Neuronal stem cell (in vitro differentiated cells): Measurements from ENCODE around the gene CCDC167.

ENCODE experiments used
- DNase-seq: peaks from one replicate; pipeline ENCODE4 v3.0.0-alpha.2; 2013; ENCODE audit warnings: low spot score
- H2AFZ ChIP-seq: one replicate; pipeline ENCODE4 v1.6.1; 2013; ENCODE audit warnings: mild to moderate bottlenecking, low read length, inconsistent platforms
- H2AK5ac ChIP-seq: 2 replicates; pipeline ENCODE4 v1.6.1; 2013; ENCODE audit warnings: low read depth, mild to moderate bottlenecking, inconsistent platforms, low read length, moderate library complexity, mixed read lengths
- H2BK120ac ChIP-seq: 2 replicates; pipeline ENCODE4 v1.6.1; 2013; ENCODE audit warnings: low read depth, mild to moderate bottlenecking, inconsistent platforms, low read length, moderate library complexity, mixed read lengths
- H2BK12ac ChIP-seq: one replicate; pipeline ENCODE4 v1.6.1; 2013; ENCODE audit warnings: low read length, inconsistent platforms
- H2BK15ac ChIP-seq: 2 replicates; pipeline ENCODE4 v1.6.1; 2013; ENCODE audit warnings: mild to moderate bottlenecking, low read length, inconsistent platforms, mixed read lengths
- H2BK5ac ChIP-seq: one replicate; pipeline ENCODE4 v1.6.1; 2013; ENCODE audit warnings: inconsistent platforms, mild to moderate bottlenecking, low read length, moderate library complexity
- H3K14ac ChIP-seq: one replicate; pipeline ENCODE4 v1.6.1; 2013; ENCODE audit warnings: low read length, inconsistent platforms
- H3K18ac ChIP-seq: 2 replicates; pipeline ENCODE4 v1.6.1; 2013; ENCODE audit warnings: low read length, inconsistent platforms
- H3K23ac ChIP-seq: 2 replicates; pipeline ENCODE4 v1.6.1; 2013; ENCODE audit warnings: low read depth, mild to moderate bottlenecking, mixed read lengths, low read length, inconsistent platforms; ENCODE audit not compliant: poor library complexity
- H3K27ac ChIP-seq: replicated peaks from 3 replicates; pipeline ENCODE4 v1.5.1; 2013; ENCODE audit warnings: low read length, inconsistent platforms
- H3K27me3 ChIP-seq, 3 experiments: 2 replicates each; pipeline ENCODE4 v1.6.1; 2013; ENCODE audit warnings: low read length in 3 of 3, mild to moderate bottlenecking in 2 of 3, inconsistent platforms in 1 of 3, low read depth in 1 of 3, mixed read lengths in 1 of 3, moderate library complexity in 1 of 3; ENCODE audit not compliant: control insufficient read depth in 3 of 3, insufficient read depth in 3 of 3
- H3K36me3 ChIP-seq, 2 donors: replicated peaks in 1 of 2; 2 replicates each; pipeline ENCODE4 v1.6.1; 2013; ENCODE audit warnings: low read length in 2 of 2; ENCODE audit not compliant: control insufficient read depth in 2 of 2, insufficient read depth in 2 of 2
- H3K4ac ChIP-seq: 2 replicates; pipeline ENCODE4 v1.6.1; 2013; ENCODE audit warnings: inconsistent platforms, mild to moderate bottlenecking, low read length, moderate library complexity
- H3K4me1 ChIP-seq, 2 donors: 1 replicate in 1 of 2; 2 replicates in 1 of 2; pipeline ENCODE4 v1.6.1; 2013; ENCODE audit warnings: low read length in 2 of 2, low read depth in 1 of 2; ENCODE audit not compliant: control insufficient read depth in 2 of 2, insufficient read depth in 1 of 2
- H3K4me2 ChIP-seq: one replicate; pipeline ENCODE4 v1.6.1; 2013; ENCODE audit warnings: mild to moderate bottlenecking, low read length, inconsistent platforms; ENCODE audit not compliant: insufficient read depth, poor library complexity, severe bottlenecking
- H3K4me3 ChIP-seq, 2 donors: 2 replicates each; pipeline ENCODE4 v1.5.1; 2013; ENCODE audit warnings: low read length in 2 of 2, mild to moderate bottlenecking in 2 of 2, inconsistent platforms in 1 of 2, moderate library complexity in 1 of 2
- H3K79me1 ChIP-seq: one replicate; pipeline ENCODE4 v1.6.1; 2013; ENCODE audit warnings: low read depth, mild to moderate bottlenecking, inconsistent platforms, low read length, moderate library complexity
- H3K9ac ChIP-seq: one replicate; pipeline ENCODE4 v1.6.1; 2013; ENCODE audit warnings: mild to moderate bottlenecking, low read depth, low read length, inconsistent platforms; ENCODE audit not compliant: poor library complexity
- H3K9me3 ChIP-seq, 2 donors: replicated peaks in 1 of 2; 2 replicates each; pipeline versions ENCODE3 to v1.6.1; 2013; ENCODE audit warnings: low read length in 2 of 2, mild to moderate bottlenecking in 2 of 2, inconsistent platforms in 1 of 2, low read depth in 1 of 2, mixed read lengths in 1 of 2, moderate library complexity in 1 of 2; ENCODE audit not compliant: control insufficient read depth in 2 of 2, insufficient read depth in 1 of 2
- H4K8ac ChIP-seq: one replicate; pipeline ENCODE4 v1.6.1; 2013; ENCODE audit warnings: low read depth, mild to moderate bottlenecking, inconsistent platforms, low read length, moderate library complexity
- H4K91ac ChIP-seq: one replicate; pipeline ENCODE4 v1.6.1; 2013; ENCODE audit warnings: low read length, low read depth, mild to moderate bottlenecking, inconsistent platforms; ENCODE audit not compliant: poor library complexity
- WGBS, 2 donors: extraction: QIAGEN DNeasy Blood & Tissue Kit; methylation state at CpG; one replicate each; pipeline ENCODE4 v1.1.7; 2013; ENCODE audit warnings: missing lambda C conversion rate in 2 of 2, mixed read lengths in 1 of 2; ENCODE audit not compliant: insufficient read length in 2 of 2, insufficient replicate concordance in 1 of 2; ENCODE audit errors: extremely low coverage in 2 of 2; 5-methylcytosine and 5-hydroxymethylcytosine counted together

CCDC167 gene

DNA sequence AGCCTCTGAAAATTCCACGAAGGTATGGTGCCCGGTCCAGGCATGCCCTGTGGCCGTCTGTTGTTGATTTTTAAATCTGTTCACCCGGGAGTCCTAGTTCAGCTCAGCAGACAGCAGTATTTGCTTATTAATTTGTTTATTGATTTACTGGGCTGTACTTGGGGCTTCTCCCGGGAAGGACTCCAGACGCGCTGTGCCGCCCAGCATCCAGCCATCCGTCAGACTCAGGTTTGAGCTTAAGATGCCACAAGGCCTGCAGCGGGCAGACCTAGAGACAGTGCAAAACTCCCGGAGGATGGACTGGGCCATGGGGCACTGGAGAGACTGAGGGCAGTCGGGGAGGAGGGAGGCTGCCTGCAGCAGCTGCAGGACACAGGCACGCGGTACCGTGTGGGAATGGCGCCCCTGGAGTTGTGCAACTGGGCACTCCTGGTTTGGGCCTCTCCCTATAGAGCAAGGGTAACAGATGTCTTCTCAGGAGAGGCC lies 17.3 kb upstream of the CCDC167 start:
- Histone ChIP-seq H3K23ac (no peak overlapping the region), H2BK15ac (peak overlapping the region; percentile 13), H3K4me3 (no peak overlapping the region), H3K4ac (no peak overlapping the region), H3K79me1 (no peaks in the 10 kb centered on the region), H2BK5ac (peak overlapping the region; percentile 40), H3K4me1 (peaks cover 33 to 50% of the 10 kb centered on the region in 2 donors), H3K27me3 (peaks cover 0 to 31% (median 0%) of the 10 kb centered on the region in 3 experiments), H4K8ac (no peak overlapping the region), H3K9me3 (no peaks in the 10 kb centered on the region), H3K9ac (peak overlapping the region; percentile 24), H2AFZ (peak overlapping the region; percentile 76), H2BK120ac (no peak overlapping the region), H2BK12ac (peak overlapping the region; percentile 3), H4K91ac (no peak overlapping the region), H3K4me2 (no peak overlapping the region), H3K18ac (peak overlapping the region; percentile 55), H3K36me3 (no peaks in the 10 kb centered on the region), H3K14ac (no peak overlapping the region), H2AK5ac (no peak overlapping the region), H3K27ac (no peak overlapping the region)
- no CpG with 5 or more reads among the region's 16 CpGs for WGBS, 2 donors
- no peak for DNase-seq

DNA sequence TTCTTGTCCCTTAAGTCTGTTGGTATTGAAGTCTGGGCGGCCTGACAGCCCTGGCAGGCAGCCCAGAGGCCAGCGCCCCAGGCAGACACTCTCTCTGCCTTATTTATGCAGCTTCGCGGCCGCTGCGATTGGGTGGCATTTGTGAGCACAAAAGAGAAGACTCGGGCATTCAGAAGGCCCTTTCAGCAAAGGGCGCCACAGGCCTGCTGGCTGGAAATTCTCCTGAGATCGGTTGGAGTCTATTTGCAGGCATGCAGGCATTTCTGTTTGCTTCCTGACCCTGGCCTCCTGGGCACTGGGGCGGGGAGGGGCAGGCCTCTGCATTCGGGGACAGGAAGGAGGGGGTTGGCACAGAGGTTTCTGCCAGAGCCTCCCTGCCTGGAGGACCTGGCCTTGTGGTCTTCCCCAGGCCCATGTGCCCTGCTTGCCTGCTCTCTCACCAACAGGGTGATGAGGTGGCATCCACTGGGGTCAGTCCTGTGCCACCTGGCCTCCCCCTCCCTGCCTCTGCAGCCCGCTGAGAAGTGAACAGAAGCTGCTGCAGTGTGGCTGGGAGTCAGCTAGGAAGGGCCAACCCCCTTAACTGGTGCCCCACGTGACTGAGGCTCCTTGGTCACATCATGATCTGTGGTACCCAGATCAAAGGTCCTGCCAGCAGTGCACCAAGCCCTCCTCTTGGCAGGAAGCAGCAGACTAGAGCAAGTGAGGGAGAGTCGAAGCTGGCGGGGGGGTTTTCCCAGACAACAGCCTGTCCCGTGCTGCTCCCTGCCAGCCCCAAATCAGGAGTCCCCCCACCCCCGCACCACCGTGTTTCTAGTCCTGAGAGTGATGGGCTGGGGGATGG lies 16.6 kb upstream of the CCDC167 start:
- DNase-seq = no peak
- H3K9me3 ChIP-seq = no peaks in the 10 kb centered on the region
- H3K27me3 ChIP-seq = peaks cover 0 to 29% (median 0%) of the 10 kb centered on the region in 3 experiments

GRCh38 chr6:37515712-37516075 lies 16.0 kb upstream of the CCDC167 start:
- H3K4me3 ChIP-seq = no peak overlapping the region
- H2BK12ac ChIP-seq = peak overlapping the region; percentile 52
- no peak overlapping the region for H3K23ac ChIP-seq
- no peak overlapping the region for H4K91ac ChIP-seq
- H2AFZ ChIP-seq = peak overlapping the region; percentile 76
- peak overlapping the region; percentile 2 for H3K27ac ChIP-seq
- H3K4ac ChIP-seq = no peak overlapping the region
- H3K9me3 ChIP-seq = no peaks in the 10 kb centered on the region
- peak overlapping the region; percentile 43 for H2BK5ac ChIP-seq
- H3K14ac ChIP-seq = no peak overlapping the region
- no peaks in the 10 kb centered on the region for H3K36me3 ChIP-seq
- H2BK120ac ChIP-seq = peak overlapping the region; percentile 52
- no peak overlapping the region for H4K8ac ChIP-seq
- peak overlapping the region; percentile 80 for H3K18ac ChIP-seq
- H2BK15ac ChIP-seq = peak overlapping the region; percentile 44
- peak overlapping the region; percentile 36 for H3K9ac ChIP-seq
- H3K4me2 ChIP-seq = no peak overlapping the region
- no CpG with 5 or more reads among the region's 9 CpGs for WGBS, 2 donors
- H3K27me3 ChIP-seq = peaks cover 0 to 32% (median 0%) of the 10 kb centered on the region in 3 experiments
- H3K4me1 ChIP-seq = peaks cover 40 to 56% of the 10 kb centered on the region in 2 donors
- H2AK5ac ChIP-seq = no peak overlapping the region
- DNase-seq = no peak
- H3K79me1 ChIP-seq = no peaks in the 10 kb centered on the region

More for the DNA sequence above, 16.6 kb upstream of the CCDC167 start:
- H2BK12ac ChIP-seq = peak overlapping the region; percentile 52
- peak overlapping the region; percentile 43 for H2BK5ac ChIP-seq
- H3K9ac ChIP-seq = peak overlapping the region; percentile 53
- no peaks in the 10 kb centered on the region for H3K36me3 ChIP-seq
- peak overlapping the region; percentile 26 for H3K23ac ChIP-seq
- peak overlapping the region; percentile 80 for H3K18ac ChIP-seq
- H3K4me1 ChIP-seq = peaks cover 40 to 56% of the 10 kb centered on the region in 2 donors
- no peaks in the 10 kb centered on the region for H3K79me1 ChIP-seq
- H3K14ac ChIP-seq = no peak overlapping the region
- no peak overlapping the region for H4K91ac ChIP-seq
- H4K8ac ChIP-seq = no peak overlapping the region
- H3K4ac ChIP-seq = no peak overlapping the region
- peak overlapping the region; percentile 44 for H2BK15ac ChIP-seq
- no CpG with 5 or more reads among the region's 18 CpGs for WGBS, 2 donors
- peak overlapping the region; percentile 76 for H2AFZ ChIP-seq
- no peak overlapping the region for H3K4me3 ChIP-seq
- H3K27ac ChIP-seq = peak overlapping the region; percentile 59
- no peak overlapping the region for H3K4me2 ChIP-seq
- H2BK120ac ChIP-seq = peak overlapping the region; percentile 52
- no peak overlapping the region for H2AK5ac ChIP-seq

- no peak overlapping the region for H3K14ac ChIP-seq
- no peak overlapping the region for H3K27ac ChIP-seq
- no peak overlapping the region for H3K4ac ChIP-seq
- no peak overlapping the region for H2BK5ac ChIP-seq
- no peaks in the 10 kb centered on the region for H3K36me3 ChIP-seq
- H3K79me1 ChIP-seq = no peaks in the 10 kb centered on the region
- peak overlapping the region; percentile 62 for H3K23ac ChIP-seq
- no peak for DNase-seq
- no peak overlapping the region for H2BK120ac ChIP-seq
- no peaks in the 10 kb centered on the region for H3K9me3 ChIP-seq
- H3K4me3 ChIP-seq = no peak overlapping the region
- H3K4me1 ChIP-seq = peaks cover 40 to 56% of the 10 kb centered on the region in 2 donors
- WGBS, 2 donors = no CpG with 5 or more reads among the region's 7 CpGs
- H2AFZ ChIP-seq = no peak overlapping the region
- peak overlapping the region; percentile 34 for H2AK5ac ChIP-seq
- H4K91ac ChIP-seq = no peak overlapping the region
- H4K8ac ChIP-seq = no peak overlapping the region
- no peak overlapping the region for H3K9ac ChIP-seq
- peak overlapping the region; percentile 38 for H3K18ac ChIP-seq
- H3K27me3 ChIP-seq = peaks cover 0 to 32% (median 0%) of the 10 kb centered on the region in 3 experiments
- H2BK15ac ChIP-seq = no peak overlapping the region
- H2BK12ac ChIP-seq = no peak overlapping the region
- no peak overlapping the region for H3K4me2 ChIP-seq
Measured at GRCh38 chr6:37514837-37515236, 15.1 kb upstream of the CCDC167 start.
